NCI-H1105 treated with DMSO at 0.1 percent for 48 hours (cell line): ENCODE results near the gene ACTRT2.
A peak's percentile ranks its signal among the peaks of the same experiment; 100 is the strongest.

ENCODE experiments used
- DNase-seq: peaks from one replicate; lab custom pipeline; 2025; lab: John Stamatoyannopoulos, UW

ACTRT2 gene

GRCh38 chr1:3069491-3070308 lies 48.4 kb downstream of the ACTRT2 start:
- peak; percentile 38 for DNase-seq

- no peak for DNase-seq
These were observed 49.0 kb downstream of the ACTRT2 start for GRCh38 chr1:3070309-3070643.

GRCh38 chr1:3070644-3071564 lies 49.6 kb downstream of the ACTRT2 start:
- DNase-seq: no peak

GRCh38 chr1:3071565-3072390 lies 50.5 kb downstream of the ACTRT2 start:
- DNase-seq: no peak
